H1 (cell line): ENCODE measurements around the gene SLC25A24. TPM values are rescaled to one million over a fixed set of nuclear protein-coding genes. Genes with fewer than 3 reads are reported as not detected.

Experiments
- SAP30 ChIP-seq: fragments of 300-600 bp; sonication (generic); IDR thresholded peaks from 2 replicates; pipeline ENCODE4 v1.7.1; 2012; ENCODE audit warnings: low read length, moderate library complexity, mild to moderate bottlenecking, inconsistent platforms; ENCODE audit not compliant: insufficient read depth, insufficient replicate concordance
- SP4 ChIP-seq: IDR thresholded peaks from 2 replicates; pipeline ENCODE4 v1.6.1; 2012; ENCODE audit warnings: low read length, inconsistent platforms
- polyA plus RNA-seq, 7 experiments: library from polyadenylated mRNA; depleted of rRNA in 3 of 7; stranded (reverse) in 5 of 7; unstranded in 2 of 7; fragments of >200 nt in 5 of 7; fragments of 200-250 nt in 2 of 7; gene quantifications; 1 replicate in 5 of 7; 2 replicates in 1 of 7; 4 replicates in 1 of 7; pipeline versions ENCODE4 v1.2.1 to v1.2.3, GENCODE V29; 2011 to 2013; ENCODE audit warnings: missing spikeins in 2 of 7, mixed read lengths in 2 of 7
- total RNA-seq: library from RNA; stranded (reverse); fragmentation: NEBNext Ultra II Directional; extraction: Animal tissue kit (Norgen Biotek cat#: 25700); gene quantifications from 2 replicates; pipeline ENCODE4 v1.2.1, GENCODE V29; 2021
- TF ChIP-seq, protein P1 (sequence below): fragments of 300-600 bp; sonication (generic); IDR thresholded peaks from 2 replicates; pipeline ENCODE4 v1.7.1; 2012; ENCODE audit warnings: low read length, moderate library complexity, mild to moderate bottlenecking, inconsistent platforms; ENCODE audit not compliant: insufficient replicate concordance
- TF ChIP-seq, protein P2 (sequence below): IDR thresholded peaks from 2 replicates; pipeline ENCODE4 v1.6.1; 2011; ENCODE audit warnings: low read depth, mild to moderate bottlenecking, low read length; ENCODE audit not compliant: insufficient read depth

Gene SLC25A24
- total and polyA plus RNA-seq, 2 of the 8 experiments (the other 6 are each of a cell fraction or from before 2014, with no cell fraction given) = 13.6 to 40.6 TPM

DNA sequence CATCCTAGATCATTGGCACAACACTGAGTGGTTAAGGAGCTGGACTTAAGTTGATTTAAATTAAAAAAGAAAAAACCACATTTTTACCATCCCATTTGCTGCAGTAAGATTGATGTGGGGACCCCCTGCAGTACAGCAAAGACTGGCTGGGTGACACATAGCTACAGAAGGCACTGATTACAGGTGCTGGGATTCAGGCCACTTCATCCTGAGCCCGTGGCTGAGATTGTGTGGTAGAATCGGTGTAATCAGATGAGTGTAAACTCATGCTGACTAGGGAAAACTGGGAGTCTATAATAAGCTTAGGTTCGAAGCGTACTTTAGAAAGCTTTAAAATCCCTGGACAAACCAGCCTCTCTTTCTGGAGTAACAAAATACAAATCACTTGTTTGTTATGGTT is 70.1 kb downstream of the SLC25A24 start (continued):
- TF ChIP-seq, protein P1, sequence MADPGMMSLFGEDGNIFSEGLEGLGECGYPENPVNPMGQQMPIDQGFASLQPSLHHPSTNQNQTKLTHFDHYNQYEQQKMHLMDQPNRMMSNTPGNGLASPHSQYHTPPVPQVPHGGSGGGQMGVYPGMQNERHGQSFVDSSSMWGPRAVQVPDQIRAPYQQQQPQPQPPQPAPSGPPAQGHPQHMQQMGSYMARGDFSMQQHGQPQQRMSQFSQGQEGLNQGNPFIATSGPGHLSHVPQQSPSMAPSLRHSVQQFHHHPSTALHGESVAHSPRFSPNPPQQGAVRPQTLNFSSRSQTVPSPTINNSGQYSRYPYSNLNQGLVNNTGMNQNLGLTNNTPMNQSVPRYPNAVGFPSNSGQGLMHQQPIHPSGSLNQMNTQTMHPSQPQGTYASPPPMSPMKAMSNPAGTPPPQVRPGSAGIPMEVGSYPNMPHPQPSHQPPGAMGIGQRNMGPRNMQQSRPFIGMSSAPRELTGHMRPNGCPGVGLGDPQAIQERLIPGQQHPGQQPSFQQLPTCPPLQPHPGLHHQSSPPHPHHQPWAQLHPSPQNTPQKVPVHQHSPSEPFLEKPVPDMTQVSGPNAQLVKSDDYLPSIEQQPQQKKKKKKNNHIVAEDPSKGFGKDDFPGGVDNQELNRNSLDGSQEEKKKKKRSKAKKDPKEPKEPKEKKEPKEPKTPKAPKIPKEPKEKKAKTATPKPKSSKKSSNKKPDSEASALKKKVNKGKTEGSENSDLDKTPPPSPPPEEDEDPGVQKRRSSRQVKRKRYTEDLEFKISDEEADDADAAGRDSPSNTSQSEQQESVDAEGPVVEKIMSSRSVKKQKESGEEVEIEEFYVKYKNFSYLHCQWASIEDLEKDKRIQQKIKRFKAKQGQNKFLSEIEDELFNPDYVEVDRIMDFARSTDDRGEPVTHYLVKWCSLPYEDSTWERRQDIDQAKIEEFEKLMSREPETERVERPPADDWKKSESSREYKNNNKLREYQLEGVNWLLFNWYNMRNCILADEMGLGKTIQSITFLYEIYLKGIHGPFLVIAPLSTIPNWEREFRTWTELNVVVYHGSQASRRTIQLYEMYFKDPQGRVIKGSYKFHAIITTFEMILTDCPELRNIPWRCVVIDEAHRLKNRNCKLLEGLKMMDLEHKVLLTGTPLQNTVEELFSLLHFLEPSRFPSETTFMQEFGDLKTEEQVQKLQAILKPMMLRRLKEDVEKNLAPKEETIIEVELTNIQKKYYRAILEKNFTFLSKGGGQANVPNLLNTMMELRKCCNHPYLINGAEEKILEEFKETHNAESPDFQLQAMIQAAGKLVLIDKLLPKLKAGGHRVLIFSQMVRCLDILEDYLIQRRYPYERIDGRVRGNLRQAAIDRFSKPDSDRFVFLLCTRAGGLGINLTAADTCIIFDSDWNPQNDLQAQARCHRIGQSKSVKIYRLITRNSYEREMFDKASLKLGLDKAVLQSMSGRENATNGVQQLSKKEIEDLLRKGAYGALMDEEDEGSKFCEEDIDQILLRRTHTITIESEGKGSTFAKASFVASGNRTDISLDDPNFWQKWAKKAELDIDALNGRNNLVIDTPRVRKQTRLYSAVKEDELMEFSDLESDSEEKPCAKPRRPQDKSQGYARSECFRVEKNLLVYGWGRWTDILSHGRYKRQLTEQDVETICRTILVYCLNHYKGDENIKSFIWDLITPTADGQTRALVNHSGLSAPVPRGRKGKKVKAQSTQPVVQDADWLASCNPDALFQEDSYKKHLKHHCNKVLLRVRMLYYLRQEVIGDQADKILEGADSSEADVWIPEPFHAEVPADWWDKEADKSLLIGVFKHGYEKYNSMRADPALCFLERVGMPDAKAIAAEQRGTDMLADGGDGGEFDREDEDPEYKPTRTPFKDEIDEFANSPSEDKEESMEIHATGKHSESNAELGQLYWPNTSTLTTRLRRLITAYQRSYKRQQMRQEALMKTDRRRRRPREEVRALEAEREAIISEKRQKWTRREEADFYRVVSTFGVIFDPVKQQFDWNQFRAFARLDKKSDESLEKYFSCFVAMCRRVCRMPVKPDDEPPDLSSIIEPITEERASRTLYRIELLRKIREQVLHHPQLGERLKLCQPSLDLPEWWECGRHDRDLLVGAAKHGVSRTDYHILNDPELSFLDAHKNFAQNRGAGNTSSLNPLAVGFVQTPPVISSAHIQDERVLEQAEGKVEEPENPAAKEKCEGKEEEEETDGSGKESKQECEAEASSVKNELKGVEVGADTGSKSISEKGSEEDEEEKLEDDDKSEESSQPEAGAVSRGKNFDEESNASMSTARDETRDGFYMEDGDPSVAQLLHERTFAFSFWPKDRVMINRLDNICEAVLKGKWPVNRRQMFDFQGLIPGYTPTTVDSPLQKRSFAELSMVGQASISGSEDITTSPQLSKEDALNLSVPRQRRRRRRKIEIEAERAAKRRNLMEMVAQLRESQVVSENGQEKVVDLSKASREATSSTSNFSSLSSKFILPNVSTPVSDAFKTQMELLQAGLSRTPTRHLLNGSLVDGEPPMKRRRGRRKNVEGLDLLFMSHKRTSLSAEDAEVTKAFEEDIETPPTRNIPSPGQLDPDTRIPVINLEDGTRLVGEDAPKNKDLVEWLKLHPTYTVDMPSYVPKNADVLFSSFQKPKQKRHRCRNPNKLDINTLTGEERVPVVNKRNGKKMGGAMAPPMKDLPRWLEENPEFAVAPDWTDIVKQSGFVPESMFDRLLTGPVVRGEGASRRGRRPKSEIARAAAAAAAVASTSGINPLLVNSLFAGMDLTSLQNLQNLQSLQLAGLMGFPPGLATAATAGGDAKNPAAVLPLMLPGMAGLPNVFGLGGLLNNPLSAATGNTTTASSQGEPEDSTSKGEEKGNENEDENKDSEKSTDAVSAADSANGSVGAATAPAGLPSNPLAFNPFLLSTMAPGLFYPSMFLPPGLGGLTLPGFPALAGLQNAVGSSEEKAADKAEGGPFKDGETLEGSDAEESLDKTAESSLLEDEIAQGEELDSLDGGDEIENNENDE = no peak
- TF ChIP-seq SAP30 (no peak), SP4 (no peak)
- TF ChIP-seq, protein P2, sequence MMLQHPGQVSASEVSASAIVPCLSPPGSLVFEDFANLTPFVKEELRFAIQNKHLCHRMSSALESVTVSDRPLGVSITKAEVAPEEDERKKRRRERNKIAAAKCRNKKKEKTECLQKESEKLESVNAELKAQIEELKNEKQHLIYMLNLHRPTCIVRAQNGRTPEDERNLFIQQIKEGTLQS = no peak
